Calu3 (cell line): ENCODE results near the gene LIPT2. TPM values are rescaled to one million over a fixed set of nuclear protein-coding genes. Genes with fewer than 3 reads are reported as not detected.
A peak's percentile ranks its signal among the peaks of the same experiment; 100 is the strongest.

Experiments used
- BruUV-seq: library from RNA; stranded (reverse); fragments of 400-500 nt; replicated peaks from 2 replicates; lab custom pipeline; 2021; lab: Mats Ljungman, UMichigan
- CTCF ChIA-PET: fragments of 300-600 bp; sonication (Branson Sonifier 250); formaldehyde crosslinking; loops from one replicate; lab custom pipeline; 2022; ENCODE audit warnings: antibody characterized with exemption; lab: Charles Lee
- DNase-seq: peaks from one replicate; pipeline ENCODE4 v3.0.0; 2022
- H3K27ac Mint-ChIP-seq: one replicate; pipeline ENCODE4 v1.8.0; 2022; ENCODE audit warnings: mixed read lengths; ENCODE audit not compliant: unreplicated experiment
- H3K27me3 Mint-ChIP-seq: one replicate; pipeline ENCODE4 v1.8.0; 2022; ENCODE audit warnings: mixed read lengths; ENCODE audit not compliant: unreplicated experiment
- H3K36me3 Mint-ChIP-seq: one replicate; pipeline ENCODE4 v1.8.0; 2022; ENCODE audit warnings: mild to moderate bottlenecking, moderate library complexity, mixed read lengths; ENCODE audit not compliant: insufficient read depth, unreplicated experiment
- H3K4me1 Mint-ChIP-seq: one replicate; pipeline ENCODE4 v1.8.0; 2022; ENCODE audit warnings: mild to moderate bottlenecking, low read depth, mixed read lengths; ENCODE audit not compliant: unreplicated experiment
- H3K4me3 Mint-ChIP-seq: one replicate; pipeline ENCODE4 v1.8.0; 2022; ENCODE audit warnings: mild to moderate bottlenecking, low read depth, moderate library complexity, mixed read lengths; ENCODE audit not compliant: unreplicated experiment
- H3K9me3 Mint-ChIP-seq: one replicate; pipeline ENCODE4 v1.8.0; 2022; ENCODE audit warnings: low read depth, mixed read lengths; ENCODE audit not compliant: unreplicated experiment
- intact Hi-C: fragments of 100-400 bp; cut with micrococcal nuclease; formaldehyde crosslinking; loops from one replicate; pipeline ENCODE4 v1.10.0; 2022; ENCODE audit not compliant: unreplicated experiment
- total RNA-seq: library from RNA; stranded (reverse); gene quantifications from 2 replicates; pipeline ENCODE4 v1.2.3, GENCODE V29; 2022
- TF ChIP-seq, protein P1 (sequence below): fragments of 200-600 bp; IDR thresholded peaks from one replicate; pipeline ENCODE4 v1.8.0; 2022; ENCODE audit warnings: antibody characterized with exemption; ENCODE audit not compliant: unreplicated experiment

Gene LIPT2
- total RNA-seq, 1 experiment from 2014 or later, result 10.9 TPM

DNA sequence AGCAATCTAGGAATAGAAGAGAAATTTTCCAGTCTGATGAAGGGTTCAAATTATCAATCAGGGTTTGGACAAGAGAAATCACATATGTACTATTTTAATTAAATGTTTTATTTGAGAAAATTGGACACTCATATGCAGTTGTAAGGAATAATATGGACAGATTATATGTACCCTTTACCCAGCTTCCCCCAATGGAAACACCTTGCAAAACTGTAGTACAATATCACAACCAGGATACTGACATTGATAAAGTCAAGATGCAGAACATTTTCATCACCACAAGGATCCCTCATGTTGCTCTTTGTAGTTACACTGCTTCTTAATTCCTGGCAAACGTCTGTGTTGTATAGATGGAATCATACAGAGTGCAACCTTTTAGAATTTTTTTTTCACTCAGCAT, 1.4 kb upstream of the LIPT2 start:
- H3K27me3 Mint-ChIP-seq, result no peaks in the 10 kb centered on the region
- CTCF ChIA-PET, result interaction anchor here (0.9 kb wide), 1 partner anchor 9 kb away, joined by 3 read pairs; no protein-coding TSS in a partner anchor
- peaks cover 3% of the 10 kb centered on the region for H3K9me3 Mint-ChIP-seq
- no peak overlapping the region for H3K27ac Mint-ChIP-seq
- no TSS peak for BruUV-seq
- no peak overlapping the region for H3K4me3 Mint-ChIP-seq
- TF ChIP-seq, protein P1, sequence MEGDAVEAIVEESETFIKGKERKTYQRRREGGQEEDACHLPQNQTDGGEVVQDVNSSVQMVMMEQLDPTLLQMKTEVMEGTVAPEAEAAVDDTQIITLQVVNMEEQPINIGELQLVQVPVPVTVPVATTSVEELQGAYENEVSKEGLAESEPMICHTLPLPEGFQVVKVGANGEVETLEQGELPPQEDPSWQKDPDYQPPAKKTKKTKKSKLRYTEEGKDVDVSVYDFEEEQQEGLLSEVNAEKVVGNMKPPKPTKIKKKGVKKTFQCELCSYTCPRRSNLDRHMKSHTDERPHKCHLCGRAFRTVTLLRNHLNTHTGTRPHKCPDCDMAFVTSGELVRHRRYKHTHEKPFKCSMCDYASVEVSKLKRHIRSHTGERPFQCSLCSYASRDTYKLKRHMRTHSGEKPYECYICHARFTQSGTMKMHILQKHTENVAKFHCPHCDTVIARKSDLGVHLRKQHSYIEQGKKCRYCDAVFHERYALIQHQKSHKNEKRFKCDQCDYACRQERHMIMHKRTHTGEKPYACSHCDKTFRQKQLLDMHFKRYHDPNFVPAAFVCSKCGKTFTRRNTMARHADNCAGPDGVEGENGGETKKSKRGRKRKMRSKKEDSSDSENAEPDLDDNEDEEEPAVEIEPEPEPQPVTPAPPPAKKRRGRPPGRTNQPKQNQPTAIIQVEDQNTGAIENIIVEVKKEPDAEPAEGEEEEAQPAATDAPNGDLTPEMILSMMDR, result no peak
- intact Hi-C loops, result loop anchor here (1.0 kb wide), 1 partner anchor 10 kb away; no protein-coding TSS in a partner anchor
- DNase-seq, result no peak
- H3K36me3 Mint-ChIP-seq, result peaks cover 18% of the 10 kb centered on the region
- peaks cover 21% of the 10 kb centered on the region for H3K4me1 Mint-ChIP-seq

DNA sequence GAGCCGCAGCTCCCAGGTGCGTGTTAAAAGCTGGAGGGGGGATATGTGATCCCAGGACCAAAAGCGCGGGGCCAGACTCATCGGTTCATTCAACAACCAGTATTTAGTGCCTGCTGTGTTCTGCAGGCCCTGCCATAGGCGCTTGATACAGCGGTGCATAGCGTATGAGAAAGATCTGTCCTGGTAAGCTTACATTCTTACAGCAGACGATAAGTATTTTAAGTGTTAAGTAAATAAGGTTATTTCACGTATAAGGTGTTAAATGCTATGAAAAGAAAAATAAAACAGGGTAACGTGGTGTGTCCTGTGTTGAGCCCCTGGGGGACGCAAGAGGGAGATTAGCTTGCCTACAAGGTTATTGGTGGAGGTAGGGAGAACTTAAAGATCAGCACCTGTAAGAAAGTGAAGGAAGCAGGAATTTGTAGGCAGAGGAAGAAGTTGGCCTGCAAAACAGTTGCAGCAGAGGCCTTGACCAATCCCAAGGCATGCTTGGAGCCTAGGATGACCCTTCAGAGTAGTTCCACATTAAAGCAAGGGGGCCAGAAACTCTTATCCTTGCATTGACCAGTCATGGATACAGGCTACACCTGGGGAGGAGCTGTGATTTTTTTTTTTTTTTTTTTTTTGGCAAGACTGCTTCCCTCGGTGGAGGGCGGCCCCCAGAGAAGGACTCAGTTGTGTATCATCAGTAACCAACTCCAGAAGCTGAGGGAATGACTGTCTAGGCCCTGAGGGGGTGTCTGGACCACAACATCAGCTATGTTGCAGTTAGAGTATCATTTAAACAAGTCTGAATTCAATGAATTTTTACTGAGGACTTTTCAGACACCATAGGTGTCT, 487 bp upstream of the LIPT2 start:
- TF ChIP-seq, protein P1, result no peak
- peak; percentile 29 for DNase-seq
- Mint-ChIP-seq H3K27ac (peak overlapping the region; percentile 90), H3K27me3 (no peaks in the 10 kb centered on the region), H3K9me3 (peaks cover 3% of the 10 kb centered on the region), H3K4me1 (peaks cover 22% of the 10 kb centered on the region), H3K36me3 (peaks cover 18% of the 10 kb centered on the region), H3K4me3 (peak overlapping the region; percentile 67)
- intact Hi-C loops, result loop anchor here (1.0 kb wide), 1 partner anchor 11 kb away; no protein-coding TSS in a partner anchor
- CTCF ChIA-PET, result interaction anchor here (0.6 to 2.3 kb wide), 10 partner anchors 10 to 77 kb away, joined by 3 to 20 read pairs (median 6); no protein-coding TSS in a partner anchor
- TSS peak; percentile 34 for BruUV-seq

DNA sequence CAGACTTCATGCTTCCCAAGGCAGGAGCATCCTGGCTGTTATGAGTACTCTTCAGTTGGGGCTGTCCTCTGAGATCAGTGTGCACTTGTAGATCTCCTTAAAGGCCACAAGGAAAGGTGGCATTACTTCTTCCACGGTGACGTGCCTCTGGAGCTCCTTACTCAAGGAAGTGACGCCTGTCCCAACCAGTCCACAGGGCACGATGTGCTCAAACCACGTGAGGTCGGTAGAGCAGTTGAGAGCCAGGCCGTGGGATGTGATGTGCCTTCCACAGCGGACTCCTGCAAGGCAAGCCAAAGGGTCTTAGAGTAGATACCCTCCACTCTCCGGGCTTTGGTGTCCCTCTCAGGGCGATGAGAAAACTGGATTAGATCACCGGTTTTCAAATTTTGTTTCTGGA, 1.4 kb downstream of the LIPT2 start:
- Mint-ChIP-seq H3K4me3 (peak overlapping the region; percentile 52), H3K9me3 (peaks cover 3% of the 10 kb centered on the region), H3K27me3 (no peaks in the 10 kb centered on the region), H3K27ac (peak overlapping the region; percentile 13), H3K36me3 (peaks cover 18% of the 10 kb centered on the region), H3K4me1 (peaks cover 33% of the 10 kb centered on the region)
- BruUV-seq, result TSS peak; percentile 47
- TF ChIP-seq, protein P1, result no peak
- intact Hi-C loops, result no loop called here
- CTCF ChIA-PET, result interaction anchor here (1.4 to 1.8 kb wide), 3 partner anchors 38 to 93 kb away, joined by 3 to 7 read pairs (median 4); partner anchors contain the start of gene PGM2L1
- no peak for DNase-seq

DNA sequence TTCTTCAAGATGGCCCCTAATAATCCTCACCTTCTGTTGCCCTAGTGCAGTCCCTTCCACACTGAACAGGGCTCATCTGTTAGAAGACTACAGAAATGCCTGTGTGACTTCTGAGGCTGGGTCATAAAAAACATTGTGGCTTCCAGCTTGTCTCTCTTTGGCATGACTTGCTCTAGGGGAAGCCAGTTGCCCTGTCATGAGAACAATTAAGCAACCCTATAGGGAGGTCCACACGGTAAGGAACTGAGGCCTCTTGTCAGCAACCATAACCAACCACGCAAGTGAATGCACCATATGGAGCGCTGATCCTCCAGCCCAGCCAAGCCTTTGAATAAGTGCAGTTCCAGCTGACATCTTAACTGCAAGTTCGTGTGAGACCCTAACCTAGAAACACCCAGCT, 2.6 kb downstream of the LIPT2 start:
- Mint-ChIP-seq H3K4me3 (no peak overlapping the region), H3K4me1 (peaks cover 33% of the 10 kb centered on the region), H3K27me3 (no peaks in the 10 kb centered on the region), H3K36me3 (peaks cover 18% of the 10 kb centered on the region), H3K27ac (no peak overlapping the region), H3K9me3 (peaks cover 3% of the 10 kb centered on the region)
- TF ChIP-seq, protein P1, result no peak
- intact Hi-C loops, result no loop called here
- CTCF ChIA-PET, result interaction anchor here (1.5 kb wide), 1 partner anchor 76 kb away, joined by 3 read pairs; no protein-coding TSS in a partner anchor
- no TSS peak for BruUV-seq
- no peak for DNase-seq
